ENCODE data around the gene C9orf152. TPM values are rescaled to one million over a fixed set of nuclear protein-coding genes. Genes with fewer than 3 reads are reported as not detected.

Gene C9orf152
- total RNA-seq, 1 experiment from 2014 or later, result not detected

GRCh38 chr9:110161940-110162339 lies 46.0 kb downstream of the C9orf152 start:
- peaks cover 7% of the 10 kb centered on the region; the same call in 1 of the 2 replicates for H3K36me3 Mint-ChIP-seq
- no peaks in the 10 kb centered on the region for H3K9me3 Mint-ChIP-seq
- CTCF ChIA-PET, result interaction anchor here (0.5 kb wide), 1 partner anchor 259 kb away, joined by 3 read pairs; no protein-coding TSS in a partner anchor
- no peak for DNase-seq (ENCODE audit: low spot score)
- no peak overlapping the region for H3K4me3 Mint-ChIP-seq
- H3K27me3 Mint-ChIP-seq (ENCODE audit: low read depth), result peaks cover 7% of the 10 kb centered on the region; the same call in 1 of the 2 replicates
- TF ChIP-seq TEAD4 (CRISPR knock-in tag; IDR thresholded peaks at IDR 0.05) (no peak), SMAD4 (CRISPR knock-in tag; IDR thresholded peaks at IDR 0.05) (no peak)
- POLR2A ChIA-PET, result no interaction called here
- peaks cover 20% of the 10 kb centered on the region for H3K4me1 Mint-ChIP-seq
- ATAC-seq, result no peak
- no peak overlapping the region for H3K27ac Mint-ChIP-seq

- DNase-seq (ENCODE audit: low spot score), result no peak
- no peak for ATAC-seq
- H3K4me1 Mint-ChIP-seq, result peaks cover 20% of the 10 kb centered on the region
- peaks cover 11% of the 10 kb centered on the region; the same call in 1 of the 2 replicates for H3K36me3 Mint-ChIP-seq
- peaks cover 9% of the 10 kb centered on the region; the same call in 1 of the 2 replicates for H3K27me3 Mint-ChIP-seq (ENCODE audit: low read depth)
- no peak for TF ChIP-seq NR3C1 (CRISPR knock-in tag; conservative IDR thresholded peaks at IDR 0.05; ENCODE audit: low read depth)
- TF ChIP-seq ZNF423 (CRISPR knock-in tag; IDR thresholded peaks at IDR 0.05), result no peak
- no peak for TF ChIP-seq GRHL2 (CRISPR knock-in tag; IDR thresholded peaks at IDR 0.05; ENCODE audit: insufficient replicate concordance, severe bottlenecking)
- no peak for TF ChIP-seq ATF2 (CRISPR knock-in tag; IDR thresholded peaks at IDR 0.05; ENCODE audit: borderline replicate concordance, low read depth)
- no peak overlapping the region for H3K4me3 Mint-ChIP-seq
- ChIA-PET POLR2A (no interaction called here), CTCF (interaction anchor here (0.6 to 0.7 kb wide), 2 partner anchors 126 to 257 kb away, joined by 3 read pairs; no protein-coding TSS in a partner anchor)
- no peaks in the 10 kb centered on the region for H3K9me3 Mint-ChIP-seq
- no peak overlapping the region for H3K27ac Mint-ChIP-seq
Observed at GRCh38 chr9:110160685-110161084, 47.3 kb downstream of the C9orf152 start.

GRCh38 chr9:110160123-110160522 lies 47.8 kb downstream of the C9orf152 start:
- DNase-seq (ENCODE audit: low spot score), result no peak
- H3K27ac Mint-ChIP-seq, result no peak overlapping the region
- no peak overlapping the region for H3K4me3 Mint-ChIP-seq
- H3K36me3 Mint-ChIP-seq, result peaks cover 11% of the 10 kb centered on the region; the same call in 1 of the 2 replicates
- H3K27me3 Mint-ChIP-seq (ENCODE audit: low read depth), result peaks cover 9% of the 10 kb centered on the region; the same call in 1 of the 2 replicates
- ChIA-PET CTCF (interaction anchor here (0.6 kb wide), 1 partner anchor 24 kb away, joined by 3 read pairs; no protein-coding TSS in a partner anchor), POLR2A (no interaction called here)
- no peak for TF ChIP-seq FOXK1 (CRISPR knock-in tag; IDR thresholded peaks at IDR 0.05)
- no peak for TF ChIP-seq TEAD1 (CRISPR knock-in tag; IDR thresholded peaks at IDR 0.05)
- no peak for TF ChIP-seq MLX (CRISPR knock-in tag; IDR thresholded peaks at IDR 0.05)
- TF ChIP-seq FOXP1 (CRISPR knock-in tag; IDR thresholded peaks at IDR 0.05; ENCODE audit: borderline replicate concordance), result no peak
- no peak for TF ChIP-seq ATF2 (CRISPR knock-in tag; IDR thresholded peaks at IDR 0.05; ENCODE audit: borderline replicate concordance, low read depth)
- no peak for TF ChIP-seq CREB1 (CRISPR knock-in tag; IDR thresholded peaks at IDR 0.05)
- TF ChIP-seq ZBTB21 (CRISPR knock-in tag; IDR thresholded peaks at IDR 0.05; ENCODE audit: borderline replicate concordance), result no peak
- no peak for TF ChIP-seq CTCF (IDR thresholded peaks at IDR 0.05)
- TF ChIP-seq ATF6 (CRISPR knock-in tag; IDR thresholded peaks at IDR 0.05), result no peak
- TF ChIP-seq OVOL2 (CRISPR knock-in tag; IDR thresholded peaks at IDR 0.05; ENCODE audit: borderline replicate concordance), result no peak
- TF ChIP-seq USF2 (CRISPR knock-in tag; IDR thresholded peaks at IDR 0.05), result no peak
- H3K9me3 Mint-ChIP-seq, result no peaks in the 10 kb centered on the region
- no peak for ATAC-seq
- H3K4me1 Mint-ChIP-seq, result peaks cover 20% of the 10 kb centered on the region
